OCI-LY1 (cell line): ENCODE data around the gene LBX2.

ENCODE experiments used
- H2AFZ ChIP-seq: fragments of 200-600 bp; sonication (generic), shearing (Covaris generic); 2 replicates; pipeline ENCODE4 v1.6.0; 2014; ENCODE audit warnings: antibody characterized with exemption, mild to moderate bottlenecking, low read length
- H3F3A ChIP-seq: fragments of 200-600 bp; sonication (generic), shearing (Covaris generic); 2 replicates; pipeline ENCODE4 v1.6.0; 2014; ENCODE audit warnings: mild to moderate bottlenecking, antibody characterized with exemption, low read length, moderate library complexity; ENCODE audit not compliant: insufficient read depth
- H3K27ac ChIP-seq: fragments of 200-600 bp; sonication (generic); 2 replicates; pipeline ENCODE4 v1.5.1; 2014; ENCODE audit warnings: low read length, mixed run types, mild to moderate bottlenecking, low read depth; ENCODE audit not compliant: poor library complexity, severe bottlenecking
- H3K27me3 ChIP-seq: fragments of 200-600 bp; sonication (generic); 2 replicates; pipeline ENCODE4 v1.6.0; 2014; ENCODE audit warnings: antibody characterized with exemption, mild to moderate bottlenecking, low read length, moderate library complexity; ENCODE audit not compliant: insufficient read depth
- H3K36me3 ChIP-seq: fragments of 200-600 bp; sonication (generic); 2 replicates; pipeline ENCODE4 v1.6.1; 2014; ENCODE audit warnings: mild to moderate bottlenecking, antibody characterized with exemption, low read length, moderate library complexity, mixed read lengths; ENCODE audit not compliant: insufficient read depth
- H3K4me1 ChIP-seq: fragments of 200-600 bp; sonication (generic); 2 replicates; pipeline ENCODE4 v1.5.1; 2014; ENCODE audit warnings: mild to moderate bottlenecking, low read length, moderate library complexity; ENCODE audit not compliant: insufficient read depth, severe bottlenecking
- H3K4me2 ChIP-seq: fragments of 200-600 bp; sonication (generic), shearing (Covaris generic); 2 replicates; pipeline ENCODE4 v1.6.1; 2014; ENCODE audit warnings: low read length
- H3K4me3 ChIP-seq: fragments of 200-600 bp; sonication (generic); 2 replicates; pipeline ENCODE4 v1.5.1; 2014; ENCODE audit warnings: low read length, low read depth, mild to moderate bottlenecking, mixed read lengths; ENCODE audit not compliant: poor library complexity, severe bottlenecking
- H3K79me2 ChIP-seq: fragments of 200-600 bp; shearing (Covaris generic); 2 replicates; pipeline ENCODE4 v1.6.1; 2016; ENCODE audit warnings: mixed run types, low read length, mixed read lengths; ENCODE audit not compliant: insufficient read depth
- H3K9ac ChIP-seq: fragments of 200-600 bp; sonication (generic), shearing (Covaris generic); 2 replicates; pipeline ENCODE4 v1.6.1; 2014; ENCODE audit warnings: mild to moderate bottlenecking, low read length, mixed read lengths
- H3K9me2 ChIP-seq: fragments of 200-600 bp; sonication (generic), shearing (Covaris generic); 2 replicates; pipeline ENCODE4 v1.6.1; 2014; ENCODE audit warnings: low read depth, mild to moderate bottlenecking, low read length, mixed read lengths
- H3K9me3 ChIP-seq: fragments of 200-600 bp; shearing (Covaris generic); 2 replicates; pipeline ENCODE4 v1.6.1; 2014; ENCODE audit warnings: low read length, mixed read lengths
- H4K20me1 ChIP-seq: fragments of 200-600 bp; sonication (generic), shearing (Covaris generic); 2 replicates; pipeline ENCODE4 v1.6.0; 2016; ENCODE audit warnings: mild to moderate bottlenecking, low read length; ENCODE audit not compliant: insufficient read depth
- CTCF ChIP-seq: fragments of 200-600 bp; sonication (generic), shearing (Covaris generic); IDR thresholded peaks from 2 replicates; pipeline ENCODE4 v1.5.1; 2017; ENCODE audit warnings: mild to moderate bottlenecking, antibody characterized with exemption, low read length, moderate library complexity, mixed read lengths
- EZH2 ChIP-seq: fragments of 200-600 bp; sonication (generic), shearing (Covaris generic); IDR thresholded peaks from 2 replicates; pipeline ENCODE4 v1.8.0; 2017; ENCODE audit warnings: borderline replicate concordance, mixed run types, mild to moderate bottlenecking, antibody characterized with exemption, low read length, moderate library complexity, mixed read lengths

LBX2 gene

GRCh38 chr2:74502720-74503505 lies 3.5 kb upstream of the LBX2 start:
- Histone ChIP-seq H3K4me1 (peaks cover 31% of the 10 kb centered on the region), H3K9ac (peak overlapping the region; percentile 61), H3K9me2 (no peaks in the 10 kb centered on the region), H3K79me2 (no peaks in the 10 kb centered on the region), H3K9me3 (no peaks in the 10 kb centered on the region), H3K27me3 (peaks cover 25% of the 10 kb centered on the region; the same call in 1 of the 2 replicates), H3K27ac (no peak overlapping the region), H3F3A (no peaks in the 10 kb centered on the region), H3K4me2 (peak overlapping the region; percentile 61), H3K4me3 (peak overlapping the region; percentile 53), H4K20me1 (no peaks in the 10 kb centered on the region), H3K36me3 (peaks cover 17% of the 10 kb centered on the region), H2AFZ (no peak overlapping the region)
- TF ChIP-seq EZH2 (no peak), CTCF (peak; percentile 58)

- Histone ChIP-seq H3K79me2 (no peaks in the 10 kb centered on the region), H2AFZ (no peak overlapping the region), H4K20me1 (no peaks in the 10 kb centered on the region), H3K9me3 (no peaks in the 10 kb centered on the region), H3K4me3 (peak overlapping the region; percentile 53), H3K9me2 (no peaks in the 10 kb centered on the region), H3K4me2 (peak overlapping the region; percentile 61), H3K36me3 (peaks cover 17% of the 10 kb centered on the region), H3F3A (no peaks in the 10 kb centered on the region), H3K27me3 (peaks cover 25% of the 10 kb centered on the region; the same call in 1 of the 2 replicates), H3K27ac (no peak overlapping the region), H3K9ac (peak overlapping the region; percentile 61), H3K4me1 (peaks cover 30% of the 10 kb centered on the region)
- no peak for TF ChIP-seq EZH2
- TF ChIP-seq CTCF = no peak
Observed at GRCh38 chr2:74502147-74502719, 2.8 kb upstream of the LBX2 start.

GRCh38 chr2:74501335-74502071 lies 2.1 kb upstream of the LBX2 start:
- peaks cover 25% of the 10 kb centered on the region for H3K4me1 ChIP-seq
- H4K20me1 ChIP-seq = no peaks in the 10 kb centered on the region
- H2AFZ ChIP-seq = no peak overlapping the region
- H3K27ac ChIP-seq = no peak overlapping the region
- no peaks in the 10 kb centered on the region for H3K79me2 ChIP-seq
- H3K36me3 ChIP-seq = peaks cover 17% of the 10 kb centered on the region
- peaks cover 25% of the 10 kb centered on the region; the same call in 1 of the 2 replicates for H3K27me3 ChIP-seq
- H3F3A ChIP-seq = no peaks in the 10 kb centered on the region
- H3K9ac ChIP-seq = no peak overlapping the region
- H3K9me2 ChIP-seq = no peaks in the 10 kb centered on the region
- no peaks in the 10 kb centered on the region for H3K9me3 ChIP-seq
- no peak overlapping the region for H3K4me2 ChIP-seq
- no peak for TF ChIP-seq CTCF
- no peak for TF ChIP-seq EZH2
- H3K4me3 ChIP-seq = no peak overlapping the region
